SJCRH30 (cell line): ENCODE data around the gene MBP. TPM values are rescaled to one million over a fixed set of nuclear protein-coding genes. Genes with fewer than 3 reads are reported as not detected.

Experiments
- DNase-seq, 2 experiments: peaks; one replicate each; pipeline ENCODE4 v3.0.0-alpha.2; 2015 to 2020
- H3K27ac ChIP-seq: fragments of 250-450 bp; sonication (Bioruptor Pico); 2 replicates; pipeline ENCODE4 v1.5.1; 2020; ENCODE audit warnings: mild to moderate bottlenecking, moderate library complexity
- H3K27me3 ChIP-seq: fragments of 250-450 bp; sonication (Bioruptor Pico); 2 replicates; pipeline ENCODE4 v1.5.1; 2020; ENCODE audit warnings: mild to moderate bottlenecking, moderate library complexity
- H3K36me3 ChIP-seq: fragments of 250-450 bp; sonication (Bioruptor Pico); 2 replicates; pipeline ENCODE4 v1.5.1; 2020; ENCODE audit warnings: mild to moderate bottlenecking, moderate library complexity
- H3K4me1 ChIP-seq: fragments of 250-450 bp; sonication (Bioruptor Pico); 2 replicates; pipeline ENCODE4 v1.5.1; 2020; ENCODE audit warnings: mild to moderate bottlenecking, moderate library complexity
- H3K4me3 ChIP-seq: fragments of 250-450 bp; sonication (Bioruptor Pico); 2 replicates; pipeline ENCODE4 v1.5.1; 2020; ENCODE audit warnings: mild to moderate bottlenecking, moderate library complexity
- H3K9me3 ChIP-seq: fragments of 250-450 bp; sonication (Bioruptor Pico); replicated peaks from 2 replicates; pipeline ENCODE4 v1.5.1; 2020; ENCODE audit warnings: mild to moderate bottlenecking, moderate library complexity
- total RNA-seq: library from RNA; depleted of rRNA; stranded (reverse); fragments of >200 nt; shearing (Covaris generic); gene quantifications from 2 replicates; pipeline ENCODE4 v1.2.3, GENCODE V29; 2014

The MBP gene
- total RNA-seq, 1 experiment from 2014 or later, result 0.20 TPM

GRCh38 chr18:76963936-76964335 lies 168.6 kb downstream of the MBP start:
- no peak overlapping the region for H3K27ac ChIP-seq
- no peaks in the 10 kb centered on the region for H3K27me3 ChIP-seq
- H3K4me3 ChIP-seq, result no peak overlapping the region
- no peaks in the 10 kb centered on the region for H3K9me3 ChIP-seq
- no peaks in the 10 kb centered on the region for H3K4me1 ChIP-seq
- DNase-seq, result no peak
- H3K36me3 ChIP-seq, result no peaks in the 10 kb centered on the region

GRCh38 chr18:76962851-76963250 lies 169.7 kb downstream of the MBP start:
- no peaks in the 10 kb centered on the region for H3K4me1 ChIP-seq

DNA sequence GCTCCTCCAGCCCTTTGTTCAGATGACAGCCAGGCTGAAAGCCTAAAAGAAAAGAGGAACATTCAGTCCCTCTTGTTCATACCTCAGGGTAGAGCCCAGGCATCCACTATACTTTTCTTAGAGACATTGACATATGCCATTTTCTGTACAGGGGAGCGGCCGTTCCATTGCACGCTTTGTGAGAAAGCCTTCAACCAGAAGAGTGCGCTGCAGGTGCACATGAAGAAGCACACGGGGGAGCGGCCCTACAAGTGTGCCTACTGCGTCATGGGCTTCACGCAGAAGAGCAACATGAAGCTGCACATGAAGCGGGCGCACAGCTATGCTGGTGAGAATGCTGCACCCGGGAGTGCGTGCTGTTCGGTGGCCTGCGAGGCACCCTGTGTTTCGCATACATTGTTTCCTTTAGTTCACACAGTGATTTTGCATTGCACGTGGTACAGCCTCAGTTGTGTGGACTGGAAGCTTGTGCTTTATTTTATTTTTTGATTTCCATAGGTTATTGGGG lies 172.0 kb downstream of the MBP start:
- Histone ChIP-seq H3K4me1 (no peaks in the 10 kb centered on the region; the same call in 1 of the 2 replicates), H3K27me3 (no peaks in the 10 kb centered on the region), H3K36me3 (no peaks in the 10 kb centered on the region), H3K27ac (no peak overlapping the region), H3K4me3 (no peak overlapping the region), H3K9me3 (no peaks in the 10 kb centered on the region)
- DNase-seq, result no peak

More at GRCh38 chr18:76962851-76963250, 169.7 kb downstream of the MBP start:
- no peak overlapping the region for H3K4me3 ChIP-seq
- H3K27ac ChIP-seq, result no peak overlapping the region
- no peaks in the 10 kb centered on the region for H3K27me3 ChIP-seq
- H3K36me3 ChIP-seq, result no peaks in the 10 kb centered on the region
- DNase-seq, result no peak
- no peaks in the 10 kb centered on the region for H3K9me3 ChIP-seq

DNA sequence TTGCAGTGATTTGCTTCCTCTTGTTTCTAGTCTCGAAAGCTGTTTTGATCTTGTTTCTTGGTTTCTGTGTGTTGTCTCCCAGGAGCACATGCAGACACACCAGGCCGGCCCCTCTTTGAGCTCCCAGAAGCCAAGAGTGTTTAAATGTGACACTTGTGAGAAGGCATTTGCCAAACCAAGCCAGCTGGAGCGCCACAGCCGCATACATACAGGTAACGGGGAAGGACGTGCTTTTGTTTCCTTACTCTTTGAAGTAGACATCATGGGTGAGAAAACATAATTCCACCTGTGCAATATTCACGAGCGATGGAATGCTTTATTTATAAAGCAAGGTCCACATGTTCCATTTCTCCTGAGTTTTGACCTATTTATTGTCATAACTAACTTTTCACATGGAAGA lies 173.0 kb downstream of the MBP start:
- DNase-seq, result no peak
- no peaks in the 10 kb centered on the region for H3K9me3 ChIP-seq
- H3K27ac ChIP-seq, result no peak overlapping the region
- no peaks in the 10 kb centered on the region for H3K27me3 ChIP-seq
- no peak overlapping the region for H3K4me3 ChIP-seq
- no peaks in the 10 kb centered on the region for H3K36me3 ChIP-seq
- H3K4me1 ChIP-seq, result no peaks in the 10 kb centered on the region; the same call in 1 of the 2 replicates

GRCh38 chr18:76958692-76959341 lies 173.8 kb downstream of the MBP start:
- Histone ChIP-seq H3K36me3 (no peaks in the 10 kb centered on the region), H3K27me3 (no peaks in the 10 kb centered on the region), H3K4me1 (no peaks in the 10 kb centered on the region; the same call in 1 of the 2 replicates), H3K27ac (no peak overlapping the region), H3K4me3 (no peak overlapping the region), H3K9me3 (no peaks in the 10 kb centered on the region)
- DNase-seq, result peak in 1 of 2 experiments; percentile 11

GRCh38 chr18:76957384-76958355 lies 174.9 kb downstream of the MBP start:
- DNase-seq, result no peak
- no peaks in the 10 kb centered on the region; the same call in 1 of the 2 replicates for H3K4me1 ChIP-seq
- no peaks in the 10 kb centered on the region for H3K27me3 ChIP-seq

GRCh38 chr18:76956648-76957047 lies 175.9 kb downstream of the MBP start:
- Histone ChIP-seq H3K27me3 (no peaks in the 10 kb centered on the region), H3K27ac (no peak overlapping the region), H3K4me3 (no peak overlapping the region), H3K9me3 (no peaks in the 10 kb centered on the region), H3K4me1 (no peaks in the 10 kb centered on the region; the same call in 1 of the 2 replicates), H3K36me3 (no peaks in the 10 kb centered on the region)
- DNase-seq, result no peak

More at GRCh38 chr18:76957384-76958355, 174.9 kb downstream of the MBP start:
- no peak overlapping the region for H3K27ac ChIP-seq
- no peaks in the 10 kb centered on the region for H3K36me3 ChIP-seq
- no peak overlapping the region for H3K4me3 ChIP-seq
- H3K9me3 ChIP-seq, result no peaks in the 10 kb centered on the region

GRCh38 chr18:76955524-76956170 lies 176.9 kb downstream of the MBP start:
- no peak overlapping the region for H3K27ac ChIP-seq
- H3K36me3 ChIP-seq, result no peaks in the 10 kb centered on the region
- no peaks in the 10 kb centered on the region; the same call in 1 of the 2 replicates for H3K4me1 ChIP-seq
- DNase-seq, result peak; percentile 38 to 52
- H3K27me3 ChIP-seq, result no peaks in the 10 kb centered on the region
- no peak overlapping the region for H3K4me3 ChIP-seq
- no peaks in the 10 kb centered on the region for H3K9me3 ChIP-seq

- Histone ChIP-seq H3K4me3 (no peak overlapping the region), H3K9me3 (no peaks in the 10 kb centered on the region), H3K27ac (no peak overlapping the region), H3K36me3 (no peaks in the 10 kb centered on the region), H3K27me3 (no peaks in the 10 kb centered on the region), H3K4me1 (no peaks in the 10 kb centered on the region; the same call in 1 of the 2 replicates)
- no peak for DNase-seq
These were observed 178.9 kb downstream of the MBP start for GRCh38 chr18:76953583-76954233.

DNA sequence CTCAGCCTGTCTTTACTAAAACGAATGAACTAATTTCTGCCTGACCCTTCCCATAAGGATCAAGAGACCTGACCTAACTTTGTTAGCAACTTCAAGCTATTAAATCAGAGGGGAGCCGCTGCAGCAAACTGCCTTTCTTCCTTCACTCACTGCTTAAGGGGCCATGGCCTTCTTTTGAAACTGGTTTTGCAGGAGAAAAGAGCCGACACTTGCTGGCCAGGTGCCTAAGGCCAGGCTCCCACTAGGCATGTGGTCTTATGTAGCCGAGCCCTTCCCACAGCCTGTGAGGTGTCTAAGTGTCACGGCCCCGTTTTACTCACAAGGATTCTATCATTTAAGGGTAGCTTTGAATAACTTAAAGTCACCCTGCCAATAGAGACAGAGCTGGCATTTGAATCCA lies 179.4 kb downstream of the MBP start:
- H3K4me1 ChIP-seq, result no peaks in the 10 kb centered on the region; the same call in 1 of the 2 replicates
- H3K27ac ChIP-seq, result no peak overlapping the region
- H3K36me3 ChIP-seq, result no peaks in the 10 kb centered on the region
- H3K4me3 ChIP-seq, result no peak overlapping the region
- no peak for DNase-seq
- no peaks in the 10 kb centered on the region for H3K9me3 ChIP-seq
- H3K27me3 ChIP-seq, result no peaks in the 10 kb centered on the region

GRCh38 chr18:76952747-76953146 lies 179.8 kb downstream of the MBP start:
- Histone ChIP-seq H3K27me3 (no peaks in the 10 kb centered on the region), H3K36me3 (no peaks in the 10 kb centered on the region), H3K27ac (no peak overlapping the region), H3K4me3 (no peak overlapping the region), H3K4me1 (no peaks in the 10 kb centered on the region; the same call in 1 of the 2 replicates), H3K9me3 (no peaks in the 10 kb centered on the region)
- DNase-seq, result no peak

- Histone ChIP-seq H3K27ac (no peak overlapping the region), H3K9me3 (no peaks in the 10 kb centered on the region), H3K4me1 (no peaks in the 10 kb centered on the region; the same call in 1 of the 2 replicates), H3K4me3 (no peak overlapping the region), H3K36me3 (no peaks in the 10 kb centered on the region), H3K27me3 (no peaks in the 10 kb centered on the region)
- no peak for DNase-seq
These were observed 180.9 kb downstream of the MBP start for GRCh38 chr18:76951456-76952247.

DNA sequence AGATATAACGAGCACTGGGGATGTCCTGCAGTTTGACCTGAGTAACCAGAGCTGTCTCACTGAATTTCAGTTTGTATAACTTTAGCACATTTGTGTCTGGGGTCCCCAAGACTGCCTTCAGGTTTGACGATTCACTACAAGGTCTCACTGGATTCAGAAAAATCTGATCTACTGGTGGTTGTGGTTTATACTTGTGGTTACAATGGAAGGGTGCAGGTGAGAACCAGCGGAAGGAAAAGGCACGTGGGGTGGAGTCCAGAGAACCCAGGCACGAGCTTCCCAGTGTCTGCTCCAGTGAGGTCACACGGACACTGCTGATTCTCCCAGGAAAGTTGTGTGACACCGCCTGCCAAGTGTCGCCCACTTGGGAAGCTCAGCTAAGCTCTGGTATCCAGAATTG lies 184.2 kb downstream of the MBP start:
- H3K4me1 ChIP-seq, result peaks cover 4% of the 10 kb centered on the region

More for the DNA sequence above, 184.2 kb downstream of the MBP start:
- Histone ChIP-seq H3K4me3 (no peak overlapping the region), H3K27me3 (no peaks in the 10 kb centered on the region), H3K27ac (no peak overlapping the region), H3K9me3 (no peaks in the 10 kb centered on the region), H3K36me3 (no peaks in the 10 kb centered on the region)
- no peak for DNase-seq
